ENCODE data around the gene APBB2. TPM values are rescaled to one million over a fixed set of nuclear protein-coding genes. Genes with fewer than 3 reads are reported as not detected.
"Not testable (repeated sequence)": the region's sequence is repeated elsewhere in the genome, so short reads cannot be mapped to it uniquely, and the experiment has no call there.

APBB2 gene
- total RNA-seq, 1 experiment from 2014 or later, result 17.7 TPM

DNA sequence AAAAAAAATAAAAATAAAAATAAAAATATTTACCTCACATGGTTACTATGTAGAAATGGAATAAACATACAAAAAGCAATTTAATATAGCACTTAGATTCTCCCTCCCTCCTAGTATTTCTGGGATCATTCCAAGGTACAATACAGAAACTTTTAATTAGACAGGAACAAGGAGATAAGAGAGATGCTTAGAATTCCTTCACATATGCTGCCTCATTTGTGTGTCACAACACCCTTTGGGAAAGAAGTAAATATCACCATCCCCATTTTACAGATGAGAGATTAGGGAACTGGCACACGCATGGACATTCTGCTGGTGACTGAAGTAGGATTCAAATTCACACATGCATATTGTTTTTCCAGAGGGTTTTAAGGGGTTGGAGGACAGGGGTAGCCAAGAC, 164.2 kb downstream of the APBB2 start:
- intact Hi-C loops (cut with micrococcal nuclease; ENCODE audit: unreplicated experiment), result no loop called here
- H3K9me3 Mint-ChIP-seq (ENCODE audit: low read depth, unreplicated experiment), result no peaks in the 10 kb centered on the region
- H3K27me3 Mint-ChIP-seq (ENCODE audit: unreplicated experiment), result no peaks in the 10 kb centered on the region
- no peak overlapping the region for H3K4me3 Mint-ChIP-seq (ENCODE audit: low read depth, unreplicated experiment)
- no peaks in the 10 kb centered on the region for H3K36me3 Mint-ChIP-seq (ENCODE audit: insufficient read depth, unreplicated experiment)
- no peak overlapping the region for H3K27ac Mint-ChIP-seq (ENCODE audit: unreplicated experiment)
- BruUV-seq (replicated peaks), result no TSS peak
- H3K4me1 Mint-ChIP-seq (ENCODE audit: low read depth, unreplicated experiment), result no peaks in the 10 kb centered on the region
- TF ChIP-seq, protein P1, sequence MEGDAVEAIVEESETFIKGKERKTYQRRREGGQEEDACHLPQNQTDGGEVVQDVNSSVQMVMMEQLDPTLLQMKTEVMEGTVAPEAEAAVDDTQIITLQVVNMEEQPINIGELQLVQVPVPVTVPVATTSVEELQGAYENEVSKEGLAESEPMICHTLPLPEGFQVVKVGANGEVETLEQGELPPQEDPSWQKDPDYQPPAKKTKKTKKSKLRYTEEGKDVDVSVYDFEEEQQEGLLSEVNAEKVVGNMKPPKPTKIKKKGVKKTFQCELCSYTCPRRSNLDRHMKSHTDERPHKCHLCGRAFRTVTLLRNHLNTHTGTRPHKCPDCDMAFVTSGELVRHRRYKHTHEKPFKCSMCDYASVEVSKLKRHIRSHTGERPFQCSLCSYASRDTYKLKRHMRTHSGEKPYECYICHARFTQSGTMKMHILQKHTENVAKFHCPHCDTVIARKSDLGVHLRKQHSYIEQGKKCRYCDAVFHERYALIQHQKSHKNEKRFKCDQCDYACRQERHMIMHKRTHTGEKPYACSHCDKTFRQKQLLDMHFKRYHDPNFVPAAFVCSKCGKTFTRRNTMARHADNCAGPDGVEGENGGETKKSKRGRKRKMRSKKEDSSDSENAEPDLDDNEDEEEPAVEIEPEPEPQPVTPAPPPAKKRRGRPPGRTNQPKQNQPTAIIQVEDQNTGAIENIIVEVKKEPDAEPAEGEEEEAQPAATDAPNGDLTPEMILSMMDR (IDR thresholded peaks at IDR 0.05; ENCODE audit: unreplicated experiment), result no peak
- CTCF ChIA-PET, result no interaction called here
- DNase-seq, result no peak

DNA sequence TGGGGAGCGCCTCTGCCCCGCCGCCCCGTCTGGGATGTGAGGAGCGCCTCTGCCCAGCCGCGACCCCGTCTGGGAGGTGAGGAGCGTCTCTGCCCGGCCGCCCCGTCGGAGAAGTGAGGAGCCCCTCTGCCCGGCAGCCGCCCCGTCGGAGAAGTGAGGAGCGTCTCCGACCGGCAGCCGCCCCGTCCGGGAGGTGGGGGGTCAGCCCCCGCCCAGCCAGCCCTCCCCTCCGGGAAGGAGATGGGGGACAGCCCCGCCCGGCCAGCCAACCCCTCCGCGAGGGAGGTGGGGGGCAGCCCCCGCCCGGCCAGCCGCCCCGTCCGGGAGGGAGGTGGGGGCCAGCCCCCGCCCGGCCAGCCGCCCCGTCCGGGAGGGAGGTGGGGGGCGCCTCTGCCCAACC, 165.2 kb downstream of the APBB2 start:
- H3K4me3 Mint-ChIP-seq (ENCODE audit: low read depth, unreplicated experiment); H3K27me3 Mint-ChIP-seq (ENCODE audit: unreplicated experiment); H3K4me1 Mint-ChIP-seq (ENCODE audit: low read depth, unreplicated experiment); H3K36me3 Mint-ChIP-seq (ENCODE audit: insufficient read depth, unreplicated experiment); intact Hi-C loops (cut with micrococcal nuclease; ENCODE audit: unreplicated experiment); H3K9me3 Mint-ChIP-seq (ENCODE audit: low read depth, unreplicated experiment); BruUV-seq (replicated peaks); CTCF ChIA-PET; H3K27ac Mint-ChIP-seq (ENCODE audit: unreplicated experiment); DNase-seq: not testable (repeated sequence)

DNA sequence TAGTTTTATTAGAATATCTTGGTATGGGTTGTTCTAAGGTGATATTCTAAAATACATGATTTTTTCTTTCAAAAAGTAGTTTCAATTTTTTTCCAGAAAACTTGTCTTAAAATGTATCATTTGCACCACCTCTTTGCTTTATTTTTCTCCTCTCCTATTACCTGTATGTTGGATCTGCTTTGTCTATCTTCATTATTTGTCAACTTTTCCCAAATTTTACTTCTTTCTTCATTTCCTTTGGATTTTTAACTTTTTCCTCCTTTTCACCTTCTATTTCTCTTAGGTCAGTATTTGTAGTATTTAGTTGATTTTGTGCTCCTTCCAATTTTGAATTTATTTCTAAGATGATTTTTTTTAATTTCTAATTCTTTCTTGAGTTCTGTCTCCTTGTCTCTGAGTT, 169.6 kb downstream of the APBB2 start:
- Mint-ChIP-seq H3K27ac (ENCODE audit: unreplicated experiment) (no peak overlapping the region), H3K9me3 (ENCODE audit: low read depth, unreplicated experiment) (peaks cover 2% of the 10 kb centered on the region), H3K36me3 (ENCODE audit: insufficient read depth, unreplicated experiment) (no peaks in the 10 kb centered on the region), H3K4me3 (ENCODE audit: low read depth, unreplicated experiment) (no peak overlapping the region), H3K27me3 (ENCODE audit: unreplicated experiment) (no peaks in the 10 kb centered on the region), H3K4me1 (ENCODE audit: low read depth, unreplicated experiment) (no peaks in the 10 kb centered on the region)
- intact Hi-C loops (cut with micrococcal nuclease; ENCODE audit: unreplicated experiment), result no loop called here
- CTCF ChIA-PET, result no interaction called here
- TF ChIP-seq, protein P1 (IDR thresholded peaks at IDR 0.05; ENCODE audit: unreplicated experiment), result no peak
- DNase-seq, result no peak
- BruUV-seq (replicated peaks), result no TSS peak

DNA sequence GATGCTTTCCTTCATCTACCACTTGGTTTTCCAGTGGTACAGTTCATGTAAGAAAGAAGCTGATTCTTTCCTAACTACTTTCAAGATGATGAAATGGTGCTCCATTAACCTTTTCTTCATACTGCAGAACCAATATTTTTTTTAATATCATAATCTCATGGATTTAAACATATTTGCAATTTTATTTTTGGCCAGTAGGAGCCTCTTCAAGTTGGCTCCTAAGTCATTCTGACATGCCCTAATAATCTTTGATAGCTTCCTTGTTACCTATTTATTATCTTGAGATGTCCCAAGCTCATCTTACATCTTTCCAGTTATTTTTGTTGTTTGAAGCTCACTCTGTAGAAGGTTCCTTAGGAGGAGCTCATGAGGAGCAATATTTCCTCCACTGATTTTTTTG, 170.2 kb downstream of the APBB2 start:
- Mint-ChIP-seq H3K4me1 (ENCODE audit: low read depth, unreplicated experiment) (no peaks in the 10 kb centered on the region), H3K4me3 (ENCODE audit: low read depth, unreplicated experiment) (no peak overlapping the region), H3K27me3 (ENCODE audit: unreplicated experiment) (no peaks in the 10 kb centered on the region), H3K36me3 (ENCODE audit: insufficient read depth, unreplicated experiment) (no peaks in the 10 kb centered on the region), H3K27ac (ENCODE audit: unreplicated experiment) (no peak overlapping the region), H3K9me3 (ENCODE audit: low read depth, unreplicated experiment) (peaks cover 2% of the 10 kb centered on the region)
- CTCF ChIA-PET, result no interaction called here
- BruUV-seq (replicated peaks), result no TSS peak
- intact Hi-C loops (cut with micrococcal nuclease; ENCODE audit: unreplicated experiment), result no loop called here
- no peak for DNase-seq
- TF ChIP-seq, protein P1 (IDR thresholded peaks at IDR 0.05; ENCODE audit: unreplicated experiment), result no peak

DNA sequence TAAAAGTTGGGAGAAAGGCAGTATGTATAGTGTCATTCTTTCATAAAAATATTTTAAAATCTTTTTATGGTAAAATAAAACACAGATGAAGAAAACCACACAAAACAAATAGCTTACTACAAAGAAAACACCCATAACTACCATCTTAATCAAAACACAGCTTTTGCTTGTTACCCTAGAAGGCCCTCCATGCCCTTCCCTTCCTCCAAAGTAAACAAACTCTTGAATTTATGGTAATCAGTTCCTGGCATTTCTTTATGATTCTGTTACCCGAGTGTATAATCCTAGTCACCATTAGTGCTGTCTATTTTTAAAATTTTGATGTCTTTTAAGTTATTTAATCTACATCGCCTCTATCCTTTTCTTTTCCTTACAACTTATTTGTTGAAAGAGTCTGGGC, 170.9 kb downstream of the APBB2 start:
- DNase-seq, result no peak
- Mint-ChIP-seq H3K27ac (ENCODE audit: unreplicated experiment) (no peak overlapping the region), H3K36me3 (ENCODE audit: insufficient read depth, unreplicated experiment) (no peaks in the 10 kb centered on the region), H3K4me1 (ENCODE audit: low read depth, unreplicated experiment) (no peaks in the 10 kb centered on the region), H3K27me3 (ENCODE audit: unreplicated experiment) (no peaks in the 10 kb centered on the region), H3K9me3 (ENCODE audit: low read depth, unreplicated experiment) (peaks cover 2% of the 10 kb centered on the region), H3K4me3 (ENCODE audit: low read depth, unreplicated experiment) (no peak overlapping the region)
- intact Hi-C loops (cut with micrococcal nuclease; ENCODE audit: unreplicated experiment), result no loop called here
- TF ChIP-seq, protein P1 (IDR thresholded peaks at IDR 0.05; ENCODE audit: unreplicated experiment), result no peak
- no TSS peak for BruUV-seq (replicated peaks)
- CTCF ChIA-PET, result no interaction called here
